AG10803 (cell line): ENCODE measurements around the gene OR8B4.

Source experiments
- DNase-seq: peaks from one replicate; pipeline ENCODE4 v3.0.0; 2010; ENCODE audit warnings: low read depth
- H3K4me3 ChIP-seq: 2 replicates; pipeline ENCODE4 v1.5.1; 2011; ENCODE audit warnings: mild to moderate bottlenecking, low read length, control low read depth
- CTCF ChIP-seq: conservative IDR thresholded peaks from 2 replicates; pipeline ENCODE4 v1.5.1; 2011; ENCODE audit warnings: mild to moderate bottlenecking, low read length, control low read depth, inconsistent platforms

OR8B4 gene, protein sequence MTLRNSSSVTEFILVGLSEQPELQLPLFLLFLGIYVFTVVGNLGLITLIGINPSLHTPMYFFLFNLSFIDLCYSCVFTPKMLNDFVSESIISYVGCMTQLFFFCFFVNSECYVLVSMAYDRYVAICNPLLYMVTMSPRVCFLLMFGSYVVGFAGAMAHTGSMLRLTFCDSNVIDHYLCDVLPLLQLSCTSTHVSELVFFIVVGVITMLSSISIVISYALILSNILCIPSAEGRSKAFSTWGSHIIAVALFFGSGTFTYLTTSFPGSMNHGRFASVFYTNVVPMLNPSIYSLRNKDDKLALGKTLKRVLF

DNA sequence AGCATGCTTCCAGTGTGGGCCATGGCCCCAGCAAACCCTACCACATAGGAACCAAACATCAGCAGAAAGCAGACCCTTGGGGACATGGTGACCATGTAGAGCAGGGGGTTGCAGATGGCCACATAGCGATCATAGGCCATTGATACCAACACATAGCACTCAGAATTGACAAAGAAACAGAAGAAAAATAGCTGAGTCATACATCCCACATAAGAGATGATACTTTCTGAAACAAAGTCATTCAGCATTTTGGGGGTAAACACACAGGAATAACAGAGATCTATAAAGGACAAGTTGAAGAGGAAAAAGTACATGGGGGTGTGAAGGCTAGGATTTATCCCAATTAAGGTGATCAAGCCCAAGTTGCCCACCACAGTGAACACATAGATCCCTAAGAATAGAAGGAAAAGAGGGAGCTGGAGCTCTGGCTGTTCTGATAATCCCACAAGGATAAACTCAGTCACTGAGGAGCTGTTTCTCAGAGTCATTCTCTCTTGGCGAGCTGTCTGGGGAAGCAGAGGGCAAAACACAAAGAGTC, at the start of gene OR8B4:
OR8B4 (minus strand) TSS at position 488 of the 538 bp plus-strand sequence; CDS start at position 488, 0 bp downstream.
- no peak within 1 kb of the TSS for H3K4me3 ChIP-seq
- no peak for TF ChIP-seq CTCF
- DNase-seq = no peak

DNA sequence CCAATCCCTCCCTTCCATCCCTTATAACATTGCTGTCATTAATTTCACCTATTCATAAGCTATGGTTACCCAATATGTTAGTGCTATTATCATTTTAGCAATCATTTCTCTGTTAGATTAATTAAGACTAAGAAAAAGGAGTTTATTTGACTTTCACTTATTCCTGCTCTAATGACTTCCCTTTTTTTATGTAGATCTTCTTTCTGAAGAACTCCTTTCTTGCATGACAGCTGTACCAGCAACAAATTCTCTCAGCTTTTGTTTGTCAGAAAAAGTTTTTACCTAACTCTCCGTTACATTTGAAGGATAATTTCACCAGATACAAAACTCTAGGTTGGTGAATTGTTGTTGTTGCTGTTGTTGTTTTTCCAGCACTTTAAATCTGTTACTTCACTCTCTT, 49.4 kb upstream of the OR8B4 start:
- no peak for TF ChIP-seq CTCF
- no peak for DNase-seq
- H3K4me3 ChIP-seq = no peak overlapping the region

DNA sequence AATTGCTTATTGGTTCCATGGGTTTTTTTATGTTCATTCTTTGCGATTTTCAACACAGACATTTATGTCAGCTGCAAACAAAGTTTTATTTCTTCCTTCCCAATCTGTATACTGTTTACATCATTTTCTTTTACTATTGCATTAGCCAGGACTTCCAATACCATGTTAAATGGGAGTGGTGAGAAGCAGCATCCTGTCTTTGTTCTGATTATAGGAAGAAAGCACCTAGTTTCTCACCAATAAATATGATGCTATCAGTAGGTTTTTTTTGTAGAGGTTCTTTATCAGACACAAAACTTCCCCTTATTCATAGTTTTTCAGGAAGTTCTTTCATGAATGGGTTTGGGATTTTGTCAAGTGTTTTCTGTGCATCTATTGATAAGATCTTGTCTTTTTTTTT, 48.8 kb upstream of the OR8B4 start:
- H3K4me3 ChIP-seq = no peak overlapping the region
- TF ChIP-seq CTCF = no peak
- no peak for DNase-seq

DNA sequence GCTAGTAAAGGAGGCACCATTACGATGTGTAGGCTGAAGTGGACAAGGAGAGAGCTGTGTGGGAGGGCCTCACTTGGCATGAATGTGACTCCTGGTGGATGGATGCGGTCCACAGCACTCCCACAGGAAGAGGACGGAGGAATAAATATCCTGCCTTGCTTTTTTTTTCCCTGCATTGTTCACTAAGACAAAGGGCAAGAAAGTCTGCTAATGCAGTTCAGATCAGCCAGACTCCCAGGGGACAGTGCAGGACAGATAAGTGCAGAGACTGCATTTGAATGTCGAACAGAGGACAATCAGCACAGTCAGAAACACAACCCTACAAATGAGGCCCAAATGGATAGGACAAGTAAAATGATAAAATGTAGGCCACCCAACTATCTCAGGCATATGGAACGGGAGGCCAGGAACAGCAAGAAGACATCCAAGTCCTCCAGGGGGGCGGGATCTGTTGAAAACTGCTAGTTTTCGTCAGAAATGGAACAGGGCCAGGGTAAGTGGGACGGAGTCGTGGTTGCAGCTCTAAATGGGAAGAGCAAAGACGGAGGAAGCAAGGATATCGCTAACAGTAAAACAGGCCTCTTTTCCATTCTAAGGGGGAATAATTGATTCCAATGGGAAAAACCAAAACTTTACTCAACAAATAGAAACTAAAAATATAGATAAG, 46.0 kb upstream of the OR8B4 start:
- no peak overlapping the region for H3K4me3 ChIP-seq
- TF ChIP-seq CTCF = no peak
- DNase-seq = no peak

- DNase-seq = no peak
- no peak for TF ChIP-seq CTCF
- H3K4me3 ChIP-seq = no peak overlapping the region
Measured at GRCh38 chr11:124467381-124467927, 42.8 kb upstream of the OR8B4 start.

- no peak overlapping the region for H3K4me3 ChIP-seq
- no peak for DNase-seq
- no peak for TF ChIP-seq CTCF
Measured at GRCh38 chr11:124465368-124465767, 40.7 kb upstream of the OR8B4 start.
